DND-41 (cell line): Measurements from ENCODE around the gene CCAR1.
A peak's percentile ranks its signal among the peaks of the same experiment; 100 is the strongest.
"Not testable (repeated sequence)": the region's sequence is repeated elsewhere in the genome, so short reads cannot be mapped to it uniquely, and the experiment has no call there.

Experiments used
- ATAC-seq: fragments of 200-7000 bp; cut with Tn5 transposase; 3 replicates; pipeline ENCODE4 v1.9.1; 2021; ENCODE audit warnings: low read depth; ENCODE audit not compliant: insufficient read depth
- DNase-seq: peaks from one replicate; pipeline ENCODE4 v3.0.0-alpha.2; 2020
- H2AFZ ChIP-seq: 2 replicates; pipeline ENCODE4 v1.6.0; 2012; ENCODE audit warnings: low read depth, low read length
- H3K27ac ChIP-seq: 2 replicates; pipeline ENCODE4 v1.5.1; 2012; ENCODE audit warnings: low read length, inconsistent platforms
- H3K27me3 ChIP-seq: fragments of 200-600 bp; sonication (generic); 2 replicates; pipeline ENCODE4 v1.6.0; 2012; ENCODE audit warnings: low read length, mild to moderate bottlenecking, inconsistent platforms; ENCODE audit not compliant: insufficient read depth, poor library complexity
- H3K36me3 ChIP-seq: 2 replicates; pipeline ENCODE4 v1.5.1; 2012; ENCODE audit warnings: low read length, inconsistent platforms; ENCODE audit not compliant: insufficient read depth
- H3K4me1 ChIP-seq: 2 replicates; pipeline ENCODE4 v1.5.1; 2012; ENCODE audit warnings: mild to moderate bottlenecking, low read length; ENCODE audit not compliant: insufficient read depth
- H3K4me2 ChIP-seq: 2 replicates; pipeline ENCODE4 v1.6.0; 2012; ENCODE audit warnings: mild to moderate bottlenecking, moderate library complexity, low read length, inconsistent platforms; ENCODE audit not compliant: insufficient read depth
- H3K4me3 ChIP-seq, 2 experiments: fragments of 200-600 bp in 1 of 2; shearing (Covaris generic) in 1 of 2; 2 replicates each; pipeline ENCODE4 v1.5.1; 2012 to 2016; ENCODE audit warnings: inconsistent platforms in 2 of 2, low read length in 2 of 2, mild to moderate bottlenecking in 2 of 2, low read depth in 1 of 2, moderate library complexity in 1 of 2
- H3K79me2 ChIP-seq: 2 replicates; pipeline ENCODE4 v1.6.0; 2012; ENCODE audit warnings: low read length, inconsistent platforms; ENCODE audit not compliant: insufficient read depth
- H3K9ac ChIP-seq: 2 replicates; pipeline ENCODE4 v1.6.0; 2012; ENCODE audit warnings: low read depth, mild to moderate bottlenecking, inconsistent platforms, low read length, moderate library complexity
- H3K9me3 ChIP-seq: 2 replicates; pipeline ENCODE4 v1.5.1; 2012; ENCODE audit warnings: low read length, moderate library complexity, mild to moderate bottlenecking, inconsistent platforms; ENCODE audit not compliant: insufficient read depth, severe bottlenecking
- H4K20me1 ChIP-seq: 2 replicates; pipeline ENCODE4 v1.6.0; 2012; ENCODE audit warnings: low read length; ENCODE audit not compliant: insufficient read depth
- EZH2 ChIP-seq: IDR thresholded peaks from 3 replicates; pipeline ENCODE4 v1.6.1; 2012; ENCODE audit warnings: borderline replicate concordance, low read depth, mild to moderate bottlenecking, moderate library complexity, low read length, inconsistent platforms; ENCODE audit not compliant: severe bottlenecking
- TF ChIP-seq, protein P1 (sequence below): IDR thresholded peaks from 2 replicates; pipeline ENCODE4 v1.5.1; 2012; ENCODE audit warnings: borderline replicate concordance, low read length, moderate library complexity, mild to moderate bottlenecking; ENCODE audit not compliant: poor library complexity, severe bottlenecking; ENCODE audit errors: extremely low read depth

CCAR1 gene

GRCh38 chr10:68826764-68827591 lies 105.9 kb downstream of the CCAR1 start, which contains the start of gene STOX1:
TSS of gene STOX1 (plus strand) at chr10:68827531. CDS start at chr10:68827624, 93 bp downstream.
- H3K79me2 ChIP-seq: no peaks in the 10 kb centered on the region
- DNase-seq (peak; percentile 73), ATAC-seq (peak; percentile 72)
- TF ChIP-seq, protein P1, sequence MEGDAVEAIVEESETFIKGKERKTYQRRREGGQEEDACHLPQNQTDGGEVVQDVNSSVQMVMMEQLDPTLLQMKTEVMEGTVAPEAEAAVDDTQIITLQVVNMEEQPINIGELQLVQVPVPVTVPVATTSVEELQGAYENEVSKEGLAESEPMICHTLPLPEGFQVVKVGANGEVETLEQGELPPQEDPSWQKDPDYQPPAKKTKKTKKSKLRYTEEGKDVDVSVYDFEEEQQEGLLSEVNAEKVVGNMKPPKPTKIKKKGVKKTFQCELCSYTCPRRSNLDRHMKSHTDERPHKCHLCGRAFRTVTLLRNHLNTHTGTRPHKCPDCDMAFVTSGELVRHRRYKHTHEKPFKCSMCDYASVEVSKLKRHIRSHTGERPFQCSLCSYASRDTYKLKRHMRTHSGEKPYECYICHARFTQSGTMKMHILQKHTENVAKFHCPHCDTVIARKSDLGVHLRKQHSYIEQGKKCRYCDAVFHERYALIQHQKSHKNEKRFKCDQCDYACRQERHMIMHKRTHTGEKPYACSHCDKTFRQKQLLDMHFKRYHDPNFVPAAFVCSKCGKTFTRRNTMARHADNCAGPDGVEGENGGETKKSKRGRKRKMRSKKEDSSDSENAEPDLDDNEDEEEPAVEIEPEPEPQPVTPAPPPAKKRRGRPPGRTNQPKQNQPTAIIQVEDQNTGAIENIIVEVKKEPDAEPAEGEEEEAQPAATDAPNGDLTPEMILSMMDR: no peak
- no peak for TF ChIP-seq EZH2
- no peaks in the 10 kb centered on the region for H3K36me3 ChIP-seq
- no peaks in the 10 kb centered on the region for H3K9me3 ChIP-seq
- peaks cover 32% of the 10 kb centered on the region for H3K4me1 ChIP-seq
- no peaks in the 10 kb centered on the region for H3K27me3 ChIP-seq
- peak within 1 kb of the TSS; percentile 97 for H3K9ac ChIP-seq
- H2AFZ ChIP-seq: peak within 1 kb of the TSS; percentile 98
- H4K20me1 ChIP-seq: no peaks in the 10 kb centered on the region
- H3K4me3 ChIP-seq: peak within 1 kb of the TSS; percentile 83
- H3K27ac ChIP-seq: peak within 1 kb of the TSS; percentile 90
- peak within 1 kb of the TSS; percentile 97 for H3K4me2 ChIP-seq

- H4K20me1 ChIP-seq, DNase-seq, H3K36me3 ChIP-seq, H3K79me2 ChIP-seq, H3K27me3 ChIP-seq, H3K9me3 ChIP-seq: not testable (repeated sequence)
- ATAC-seq: peak; percentile 59
- Histone ChIP-seq H3K9ac (peak overlapping the region; percentile 97), H3K27ac (peak overlapping the region; percentile 90), H3K4me2 (peak overlapping the region; percentile 97), H3K4me3 (peak overlapping the region in 1 of 2 experiments; percentile 83; a peak in 2 of 4 replicates), H2AFZ (peak overlapping the region; percentile 98), H3K4me1 (peaks cover 32% of the 10 kb centered on the region)
These were observed 106.5 kb downstream of the CCAR1 start for GRCh38 chr10:68827592-68827959.

DNA sequence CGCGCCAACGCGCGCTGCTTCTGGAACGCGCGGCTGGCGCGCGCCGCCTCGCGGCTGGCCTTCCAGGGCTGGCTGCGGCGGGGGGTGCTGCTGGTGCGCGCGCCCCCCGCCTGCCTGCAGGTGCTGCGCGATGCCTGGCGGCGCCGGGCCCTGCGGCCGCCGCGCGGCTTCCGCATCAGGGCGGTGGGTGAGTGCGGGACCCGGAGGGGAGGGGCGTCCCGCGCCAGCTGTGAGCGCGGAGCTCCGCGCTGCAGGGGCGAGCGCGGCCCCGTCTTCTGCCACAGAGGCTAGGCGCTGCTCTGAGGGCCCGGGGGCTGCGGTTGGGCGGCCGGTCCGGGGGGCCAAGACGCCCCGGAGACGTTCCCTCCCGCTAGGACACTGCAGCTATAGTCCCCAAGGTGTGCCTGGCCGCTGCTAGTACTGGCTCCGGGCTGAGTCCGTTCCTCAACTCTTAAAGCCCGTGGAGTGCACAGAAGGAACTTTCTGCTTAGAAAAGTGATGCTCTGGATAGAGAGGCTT lies 107.1 kb downstream of the CCAR1 start:
- peak overlapping the region; percentile 87 for H2AFZ ChIP-seq
- peak overlapping the region; percentile 55; the same call in 1 of the 2 replicates for H3K27ac ChIP-seq
- peak; percentile 74 for ATAC-seq

DNA sequence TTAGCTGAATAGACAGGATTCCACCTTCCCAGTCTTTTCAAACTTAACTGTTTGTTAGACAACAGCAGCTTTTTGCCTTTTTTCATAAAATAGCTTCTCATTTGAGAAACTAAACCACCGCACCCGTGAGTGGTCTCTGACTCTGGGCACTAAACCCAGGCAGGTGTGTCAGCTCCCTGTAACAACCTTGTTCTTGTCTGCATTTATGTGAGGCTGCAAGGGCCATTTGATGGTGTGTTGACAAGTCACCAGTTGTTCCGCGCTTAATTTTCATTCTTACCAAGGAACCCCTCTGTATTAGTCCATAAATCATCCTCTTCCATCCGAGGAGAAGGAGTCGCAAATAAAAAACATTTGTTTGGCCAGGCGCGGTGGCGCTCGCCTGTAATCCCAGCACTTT lies 107.8 kb downstream of the CCAR1 start:
- Histone ChIP-seq H3K27ac (no peak overlapping the region), H4K20me1 (no peaks in the 10 kb centered on the region), H3K36me3 (no peaks in the 10 kb centered on the region), H2AFZ (no peak overlapping the region), H3K9ac (peak overlapping the region; percentile 57; the same call in 1 of the 2 replicates), H3K4me2 (peak overlapping the region; percentile 86), H3K4me3 (peak overlapping the region in 1 of 2 experiments; percentile 63; a peak in 2 of 4 replicates), H3K27me3 (no peaks in the 10 kb centered on the region), H3K9me3 (no peaks in the 10 kb centered on the region), H3K79me2 (no peaks in the 10 kb centered on the region), H3K4me1 (peaks cover 32% of the 10 kb centered on the region)
- ATAC-seq: no peak
- TF ChIP-seq, protein P1: no peak
- no peak for TF ChIP-seq EZH2
- DNase-seq: no peak

More for the DNA sequence above, 107.1 kb downstream of the CCAR1 start:
- peak; percentile 67 for DNase-seq
- H3K4me1 ChIP-seq: peaks cover 32% of the 10 kb centered on the region
- not testable (repeated sequence) for H3K9me3 ChIP-seq, H4K20me1 ChIP-seq, H3K27me3 ChIP-seq, H3K36me3 ChIP-seq, H3K79me2 ChIP-seq
- H3K4me2 ChIP-seq: peak overlapping the region; percentile 86
- H3K9ac ChIP-seq: peak overlapping the region; percentile 57
- H3K4me3 ChIP-seq: peak overlapping the region; percentile 20 to 63; a peak in 3 of 4 replicates
